Inflammatory macrophage treated with lipopolysaccharide for 1 hour (primary cell): Measurements from ENCODE around the gene CT47B1.
"Not testable (repeated sequence)": the region's sequence is repeated elsewhere in the genome, so short reads cannot be mapped to it uniquely, and the experiment has no call there.

Experiments
- DNase-seq, 2 donors: peaks; one replicate each; pipeline ENCODE4 v3.0.0-alpha.2; 2020 to 2022

CT47B1 gene

GRCh38 chrX:120875766-120876165, at the start of gene CT47B1:
Gene CT47B1, minus strand, starts transcription at chrX:120875866. Its CDS starts 196 bp downstream, at chrX:120875670.
- not testable (repeated sequence) for DNase-seq

GRCh38 chrX:120874678-120875557, 748 bp downstream of the CT47B1 start:
- DNase-seq: no peak

- no peak for DNase-seq
Observed at GRCh38 chrX:120857240-120857639, 18.4 kb downstream of the CT47B1 start.

GRCh38 chrX:120840827-120841226, 34.8 kb downstream of the CT47B1 start:
- DNase-seq: no peak

GRCh38 chrX:120839491-120839890, 36.2 kb downstream of the CT47B1 start:
- no peak for DNase-seq

GRCh38 chrX:120827213-120827612, 48.5 kb downstream of the CT47B1 start:
- DNase-seq: not testable (repeated sequence)

- DNase-seq: no peak
Observed at GRCh38 chrX:120825146-120825545, 50.5 kb downstream of the CT47B1 start.

- DNase-seq: no peak
Observed at GRCh38 chrX:120824021-120824420, 51.6 kb downstream of the CT47B1 start.

- DNase-seq: no peak
Observed at GRCh38 chrX:120823556-120823955, 52.1 kb downstream of the CT47B1 start.
